H1 (cell line): ENCODE measurements around the gene DNTTIP2. TPM values are rescaled to one million over a fixed set of nuclear protein-coding genes. Genes with fewer than 3 reads are reported as not detected.

Experiments used
- CTCF ChIA-PET: fragments of 300-600 bp; sonication (Branson Sonifier 250); formaldehyde crosslinking; loops from one replicate; lab custom pipeline; 2021; ENCODE audit not compliant: partially characterized antibody; lab: Charles Lee
- POLR2A ChIA-PET: fragments of 300-600 bp; sonication (Branson Sonifier 250); formaldehyde crosslinking; loops from one replicate; lab custom pipeline; 2021; ENCODE audit warnings: inconsistent platforms; ENCODE audit not compliant: partially characterized antibody; lab: Charles Lee
- DNase-seq, 2 experiments: peaks; one replicate each; pipeline versions ENCODE4 v3.0.0 to v3.0.0-alpha.2; 2010 to 2022; ENCODE audit warnings: low spot score in 2 of 2, low read depth in 1 of 2, mixed read lengths in 1 of 2
- FAIRE-seq: peaks from 2 replicates; lab custom pipeline; 2011; peaks lifted over from hg19 to GRCh38; lab: Jason Lieb, UNC
- H2AFZ ChIP-seq: 2 replicates; pipeline ENCODE4 v1.8.1; 2012; ENCODE audit warnings: low read length, inconsistent platforms
- H2AK5ac ChIP-seq: 2 replicates; pipeline ENCODE4 v1.6.1; 2013; ENCODE audit warnings: low read depth, low read length
- H2BK120ac ChIP-seq: replicated peaks from 2 replicates; pipeline ENCODE3; 2013; ENCODE audit warnings: low read depth, low read length, inconsistent platforms
- H2BK12ac ChIP-seq: 2 replicates; pipeline ENCODE4 v1.6.1; 2013; ENCODE audit warnings: low read depth, low read length
- H2BK15ac ChIP-seq: 2 replicates; pipeline ENCODE4 v1.6.1; 2013; ENCODE audit warnings: low read length
- H2BK20ac ChIP-seq: 2 replicates; pipeline ENCODE4 v1.6.1; 2013; ENCODE audit warnings: low read length
- H2BK5ac ChIP-seq: 2 replicates; pipeline ENCODE4 v1.6.1; 2013; ENCODE audit warnings: low read depth, low read length
- H3K14ac ChIP-seq: 2 replicates; pipeline ENCODE4 v1.6.1; 2013; ENCODE audit warnings: inconsistent platforms; ENCODE audit not compliant: insufficient read length
- H3K18ac ChIP-seq: 2 replicates; pipeline ENCODE4 v1.6.1; 2013; ENCODE audit warnings: low read length; ENCODE audit errors: extremely low read depth
- H3K23ac ChIP-seq: 2 replicates; pipeline ENCODE4 v1.6.1; 2013; ENCODE audit warnings: inconsistent platforms; ENCODE audit not compliant: insufficient read length
- H3K23me2 ChIP-seq: 2 replicates; pipeline ENCODE4 v1.6.1; 2013; ENCODE audit warnings: low read depth, low read length
- H3K27ac ChIP-seq: 2 replicates; pipeline ENCODE4 v1.6.1; 2011; ENCODE audit warnings: low read depth, low read length, inconsistent platforms
- H3K27me3 ChIP-seq, 4 experiments: replicated peaks in 1 of 4; 1 replicate in 1 of 4; 2 replicates in 3 of 4; pipeline versions ENCODE4 v1.6.1 to v1.8.1; 2011 to 2013; ENCODE audit warnings: low read length in 3 of 4, mild to moderate bottlenecking in 3 of 4, inconsistent platforms in 2 of 4, mixed read lengths in 2 of 4, moderate library complexity in 1 of 4; ENCODE audit not compliant: control insufficient read depth in 3 of 4, insufficient read depth in 3 of 4; ENCODE audit errors: extremely low read depth in 1 of 4
- H3K36me3 ChIP-seq, 4 experiments: 2 replicates each; pipeline versions ENCODE4 v1.6.1 to v1.8.1; 2011 to 2013; ENCODE audit warnings: mild to moderate bottlenecking in 4 of 4, low read length in 3 of 4, moderate library complexity in 2 of 4, control low read depth in 1 of 4, inconsistent platforms in 1 of 4; ENCODE audit not compliant: insufficient read depth in 4 of 4, control insufficient read depth in 2 of 4
- H3K4ac ChIP-seq: replicated peaks from 2 replicates; pipeline ENCODE3; 2013; ENCODE audit warnings: low read length, low read depth, mixed read lengths, inconsistent platforms; ENCODE audit not compliant: insufficient read length
- H3K4me1 ChIP-seq, 4 experiments: replicated peaks in 1 of 4; 1 replicate in 1 of 4; 2 replicates in 3 of 4; pipeline versions ENCODE4 v1.6.1 to v1.8.1; 2011 to 2013; ENCODE audit warnings: low read length in 3 of 4, inconsistent platforms in 2 of 4, mixed read lengths in 1 of 4; ENCODE audit not compliant: insufficient read depth in 4 of 4, control insufficient read depth in 3 of 4
- H3K4me2 ChIP-seq, 2 experiments: 2 replicates each; pipeline versions ENCODE4 v1.6.1 to v1.8.1; 2011 to 2013; ENCODE audit warnings: low read depth in 2 of 2, low read length in 2 of 2, control low read depth in 1 of 2, inconsistent platforms in 1 of 2, mild to moderate bottlenecking in 1 of 2; ENCODE audit not compliant: insufficient read depth in 1 of 2
- H3K4me3 ChIP-seq, 4 experiments: fragments of 200-600, 300-600 bp in 1 of 4; sonication (generic), shearing (Covaris generic), sonication (Bioruptor Twin) in 1 of 4; 2 replicates each; pipeline versions ENCODE4 v1.5.1 to v1.8.1; 2011 to 2016; ENCODE audit warnings: low read length in 4 of 4, low read depth in 3 of 4, control low read depth in 2 of 4, inconsistent platforms in 2 of 4, mild to moderate bottlenecking in 2 of 4, mixed read lengths in 1 of 4, moderate library complexity in 1 of 4; ENCODE audit not compliant: insufficient read depth in 2 of 4; ENCODE audit errors: extremely low read depth in 1 of 4
- H3K56ac ChIP-seq: replicated peaks from 2 replicates; pipeline ENCODE3; 2013; ENCODE audit warnings: low read depth, mild to moderate bottlenecking, mixed read lengths, low read length, inconsistent platforms; ENCODE audit not compliant: insufficient read length
- H3K79me1 ChIP-seq: 2 replicates; pipeline ENCODE4 v1.6.1; 2013; ENCODE audit warnings: low read depth, low read length, control low read depth
- H3K79me2 ChIP-seq, 2 experiments: 2 replicates each; pipeline versions ENCODE4 v1.6.1 to v1.8.1; 2012 to 2013; ENCODE audit warnings: low read length in 2 of 2, mild to moderate bottlenecking in 2 of 2, inconsistent platforms in 1 of 2; ENCODE audit not compliant: insufficient read depth in 2 of 2, control insufficient read depth in 1 of 2
- H3K9ac ChIP-seq, 4 experiments: replicated peaks in 1 of 4; 1 replicate in 1 of 4; 2 replicates in 3 of 4; pipeline versions ENCODE4 v1.6.1 to v1.8.1; 2011 to 2013; ENCODE audit warnings: low read depth in 3 of 4, low read length in 3 of 4, control low read depth in 2 of 4, mild to moderate bottlenecking in 2 of 4, moderate library complexity in 2 of 4, inconsistent platforms in 1 of 4; ENCODE audit errors: extremely low read depth in 1 of 4
- H3K9me3 ChIP-seq, 2 experiments: 2 replicates each; pipeline versions ENCODE4 v1.6.1 to v1.8.1; 2012 to 2013; ENCODE audit warnings: mild to moderate bottlenecking in 2 of 2, moderate library complexity in 2 of 2, control low read depth in 1 of 2, inconsistent platforms in 1 of 2, low read depth in 1 of 2, low read length in 1 of 2, mixed read lengths in 1 of 2; ENCODE audit not compliant: insufficient read depth in 2 of 2
- H4K20me1 ChIP-seq, 2 experiments: replicated peaks in 1 of 2; 2 replicates each; pipeline versions ENCODE3 to v1.8.1; 2011 to 2013; ENCODE audit warnings: inconsistent platforms in 2 of 2, low read length in 2 of 2, mild to moderate bottlenecking in 1 of 2; ENCODE audit not compliant: insufficient read depth in 2 of 2, control insufficient read depth in 1 of 2
- H4K5ac ChIP-seq: 2 replicates; pipeline ENCODE4 v1.6.1; 2013; ENCODE audit warnings: low read length, low read depth, mixed read lengths, inconsistent platforms; ENCODE audit not compliant: insufficient read length
- H4K8ac ChIP-seq: 2 replicates; pipeline ENCODE4 v1.8.0; 2013; ENCODE audit warnings: mild to moderate bottlenecking, moderate library complexity, low read length, inconsistent platforms; ENCODE audit not compliant: insufficient read depth; ENCODE audit errors: extremely low read depth
- H4K91ac ChIP-seq: replicated peaks from 2 replicates; pipeline ENCODE3; 2013; ENCODE audit warnings: low read length, mixed read lengths, inconsistent platforms; ENCODE audit not compliant: insufficient read length
- CHD2 ChIP-seq: IDR thresholded peaks from 2 replicates; pipeline ENCODE4 v1.6.1; 2012; ENCODE audit warnings: low read length, improper control_type of control experiment
- EP300 ChIP-seq, 2 experiments: IDR thresholded peaks; 1 replicate in 1 of 2; 2 replicates in 1 of 2; pipeline ENCODE4 v1.6.1; 2011 to 2012; ENCODE audit warnings: low read depth in 2 of 2, low read length in 2 of 2, mild to moderate bottlenecking in 2 of 2, borderline replicate concordance in 1 of 2, inconsistent platforms in 1 of 2, moderate library complexity in 1 of 2
- FOSL1 ChIP-seq: IDR thresholded peaks from 2 replicates; pipeline ENCODE4 v1.6.1; 2011; ENCODE audit warnings: mild to moderate bottlenecking, low read depth, low read length, moderate library complexity; ENCODE audit not compliant: insufficient read depth
- GTF2F1 ChIP-seq: IDR thresholded peaks from 2 replicates; pipeline ENCODE4 v1.6.1; 2012; ENCODE audit warnings: low read depth, low read length, improper control_type of control experiment, borderline replicate concordance
- JUN ChIP-seq: IDR thresholded peaks from 2 replicates; pipeline ENCODE4 v1.6.1; 2011; ENCODE audit warnings: low read depth, mild to moderate bottlenecking, improper control_type of control experiment, low read length
- NRF1 ChIP-seq: IDR thresholded peaks from 2 replicates; pipeline ENCODE4 v1.6.1; 2011; ENCODE audit warnings: mild to moderate bottlenecking, low read depth, low read length, improper control_type of control experiment
- PHF8 ChIP-seq: fragments of 200-600 bp; sonication (generic); conservative IDR thresholded peaks from 2 replicates; pipeline ENCODE4 v1.7.1; 2012; ENCODE audit warnings: low read depth, mild to moderate bottlenecking, inconsistent platforms, low read length, moderate library complexity
- POLR2A ChIP-seq, 2 experiments: IDR thresholded peaks; 1 replicate in 1 of 2; 2 replicates in 1 of 2; pipeline ENCODE4 v1.6.1; 2011; ENCODE audit warnings: low read depth in 2 of 2, low read length in 2 of 2, mild to moderate bottlenecking in 2 of 2; ENCODE audit errors: control extremely low read depth in 1 of 2
- POU5F1 ChIP-seq: IDR thresholded peaks from 2 replicates; pipeline ENCODE4 v1.6.1; 2011; ENCODE audit warnings: low read depth, mild to moderate bottlenecking, low read length, moderate library complexity
- RNF2 ChIP-seq: fragments of 200-900, 300-1000 bp; sonication (generic); IDR thresholded peaks from 2 replicates; pipeline ENCODE4 v1.7.1; 2016; ENCODE audit warnings: borderline replicate concordance, low read depth, mild to moderate bottlenecking, antibody characterized with exemption, low read length; ENCODE audit not compliant: poor library complexity, severe bottlenecking; ENCODE audit errors: missing control alignments
- SIN3A ChIP-seq, 2 experiments: IDR thresholded peaks in 1 of 2; conservative IDR thresholded peaks in 1 of 2; 2 replicates each; pipeline ENCODE4 v1.6.1; 2011 to 2012; ENCODE audit warnings: low read length in 2 of 2, improper control_type of control experiment in 1 of 2, low read depth in 1 of 2, mild to moderate bottlenecking in 1 of 2
- SUZ12 ChIP-seq: fragments of 200-600 bp; sonication (generic); IDR thresholded peaks from 2 replicates; pipeline ENCODE4 v1.6.1; 2012; ENCODE audit warnings: mild to moderate bottlenecking, inconsistent platforms, low read length, moderate library complexity, mixed read lengths
- ZNF274 ChIP-seq: IDR thresholded peaks from 2 replicates; pipeline ENCODE4 v1.7.0; 2012; ENCODE audit warnings: low read length, borderline replicate concordance; ENCODE audit errors: extremely low read depth
- WGBS, 2 experiments: shearing (Covaris generic) in 1 of 2; methylation state at CpG; one replicate each; pipeline versions ENCODE4 v1.1.6 to v1.1.7; 2013 to 2015; ENCODE audit warnings: low lambda C conversion rate in 2 of 2, mixed read lengths in 2 of 2, inconsistent platforms in 1 of 2, low coverage in 1 of 2, missing lambda C conversion rate in 1 of 2; ENCODE audit not compliant: insufficient replicate concordance in 2 of 2, insufficient coverage in 1 of 2, insufficient read length in 1 of 2; ENCODE audit errors: extremely low coverage in 1 of 2, missing lambda C conversion rate in 1 of 2; 5-methylcytosine and 5-hydroxymethylcytosine counted together
- polyA plus RNA-seq, 7 experiments: library from polyadenylated mRNA; depleted of rRNA in 3 of 7; stranded (reverse) in 5 of 7; unstranded in 2 of 7; fragments of >200 nt in 5 of 7; fragments of 200-250 nt in 2 of 7; gene quantifications; 1 replicate in 5 of 7; 2 replicates in 1 of 7; 4 replicates in 1 of 7; pipeline versions ENCODE4 v1.2.1 to v1.2.3, GENCODE V29; 2011 to 2013; ENCODE audit warnings: missing spikeins in 2 of 7, mixed read lengths in 2 of 7
- total RNA-seq: library from RNA; stranded (reverse); fragmentation: NEBNext Ultra II Directional; extraction: Animal tissue kit (Norgen Biotek cat#: 25700); gene quantifications from 2 replicates; pipeline ENCODE4 v1.2.1, GENCODE V29; 2021

DNTTIP2 gene
- total and polyA plus RNA-seq, 2 of the 8 experiments (the other 6 are each of a cell fraction or from before 2014, with no cell fraction given), result 6.3 to 80.4 TPM

GRCh38 chr1:93919780-93920179 is 40.8 kb upstream of the DNTTIP2 start:
- H3K14ac ChIP-seq, result no peak overlapping the region
- ChIA-PET POLR2A (interaction anchor here (1.6 kb wide), 1 partner anchor 10 kb away, joined by 4 read pairs; no protein-coding TSS in a partner anchor), CTCF (interaction anchor here (0.9 kb wide), 2 partner anchors 10 to 217 kb away, joined by 3 to 4 read pairs; no protein-coding TSS in a partner anchor)
- peaks cover 2 to 5% (median 4%) of the 10 kb centered on the region in 4 experiments; a peak in 4 of 7 replicates for H3K4me1 ChIP-seq
- no peaks in the 10 kb centered on the region for H3K79me2 ChIP-seq
- H3K23me2 ChIP-seq, result no peaks in the 10 kb centered on the region
- peak overlapping the region in 1 of 4 experiments; percentile 10; a peak in 1 of 8 replicates for H3K4me3 ChIP-seq
- no peak overlapping the region for H2BK15ac ChIP-seq
- no peaks in the 10 kb centered on the region for H3K36me3 ChIP-seq
- H4K91ac ChIP-seq, result no peak overlapping the region
- H3K4me2 ChIP-seq, result peak overlapping the region in 1 of 2 experiments; percentile 53; a peak in 1 of 4 replicates
- no peak overlapping the region for H2BK12ac ChIP-seq
- no peak for DNase-seq
- H3K18ac ChIP-seq, result no peak overlapping the region
- no peak overlapping the region for H2BK5ac ChIP-seq
- H3K27ac ChIP-seq, result no peak overlapping the region
- no peak overlapping the region for H2AK5ac ChIP-seq
- H2BK20ac ChIP-seq, result no peak overlapping the region
- H2BK120ac ChIP-seq, result no peak overlapping the region
- H3K9ac ChIP-seq, result no peak overlapping the region
- H3K27me3 ChIP-seq, result no peaks in the 10 kb centered on the region
- no peak overlapping the region for H2AFZ ChIP-seq
- no peak overlapping the region for H3K4ac ChIP-seq
- no peak overlapping the region for H3K56ac ChIP-seq
- peak; percentile 69 for FAIRE-seq
- WGBS, 2 experiments, result 0% methylated on average over 1 of the region's 1 CpG; no CpG with 5 or more reads in 1 of the 2 experiments
- H3K79me1 ChIP-seq, result no peaks in the 10 kb centered on the region
- H3K9me3 ChIP-seq, result peaks cover 6 to 15% of the 10 kb centered on the region in 2 experiments
- H4K5ac ChIP-seq, result no peak overlapping the region
- no peak overlapping the region for H4K8ac ChIP-seq
- no peak overlapping the region for H3K23ac ChIP-seq
- H4K20me1 ChIP-seq, result no peaks in the 10 kb centered on the region
- no peak for TF ChIP-seq GTF2F1
- no peak for TF ChIP-seq FOSL1
- TF ChIP-seq RNF2, result no peak
- no peak for TF ChIP-seq NRF1
- no peak for TF ChIP-seq JUN
- no peak for TF ChIP-seq SUZ12
- no peak for TF ChIP-seq POU5F1
- TF ChIP-seq EP300 (IDR thresholded peaks at IDR 0.05; ENCODE audit: borderline replicate concordance in 1 of 2, low read depth in 2 of 2, low read length in 2 of 2), result no peak
- no peak for TF ChIP-seq CHD2
- TF ChIP-seq SIN3A (conservative IDR thresholded peaks at IDR 0.05 in 1 of 2, IDR thresholded peaks at IDR 0.05 in 1 of 2; ENCODE audit: low read depth in 1 of 2, low read length in 2 of 2), result no peak
- TF ChIP-seq POLR2A (IDR thresholded peaks at IDR 0.05; ENCODE audit: control extremely low read depth in 1 of 2, low read depth in 2 of 2, low read length in 2 of 2), result no peak
- no peak for TF ChIP-seq PHF8
- no peak for TF ChIP-seq ZNF274
